WTC11 (cell line): ENCODE results near the gene MTF2. TPM values are rescaled to one million over a fixed set of nuclear protein-coding genes. Genes with fewer than 3 reads are reported as not detected.

Experiments
- ATAC-seq: fragments of 200-7000 bp; cut with Tn5 transposase; 2 replicates; pipeline ENCODE4 v1.10.0; 2021; ENCODE audit warnings: mild to moderate bottlenecking, moderate library complexity
- CTCF ChIA-PET: fragments of 300-600 bp; sonication (Branson Sonifier 250); formaldehyde crosslinking; loops from one replicate; lab custom pipeline; 2021; ENCODE audit warnings: antibody characterized with exemption; lab: Charles Lee
- POLR2A ChIA-PET: fragments of 350-600 bp; sonication (Branson Sonifier 250); formaldehyde crosslinking; loops from one replicate; lab custom pipeline; 2021; ENCODE audit warnings: antibody characterized with exemption; lab: Charles Lee
- DNase-seq: peaks from one replicate; pipeline ENCODE4 v3.0.0; 2021; ENCODE audit warnings: low spot score
- H3K27ac Mint-ChIP-seq: 2 replicates; pipeline ENCODE4 v1.8.0; 2021; ENCODE audit warnings: mixed read lengths
- H3K27me3 Mint-ChIP-seq: 2 replicates; pipeline ENCODE4 v1.8.0; 2021; ENCODE audit warnings: low read depth, mild to moderate bottlenecking, moderate library complexity, mixed read lengths
- H3K36me3 Mint-ChIP-seq: 2 replicates; pipeline ENCODE4 v1.8.0; 2021; ENCODE audit warnings: mixed read lengths
- H3K4me1 Mint-ChIP-seq: 2 replicates; pipeline ENCODE4 v1.8.0; 2022; ENCODE audit warnings: mixed read lengths
- H3K4me3 Mint-ChIP-seq: 2 replicates; pipeline ENCODE4 v1.8.0; 2021; ENCODE audit warnings: mild to moderate bottlenecking, moderate library complexity, mixed read lengths
- H3K9me3 Mint-ChIP-seq: 2 replicates; pipeline ENCODE4 v1.8.0; 2021; ENCODE audit warnings: mixed read lengths
- AFF4 ChIP-seq: sonication (generic); formaldehyde crosslinking; IDR thresholded peaks from 2 replicates; pipeline ENCODE4 v1.8.1; 2023; ENCODE audit warnings: mild to moderate bottlenecking, missing genetic modification reagents, borderline replicate concordance
- AR ChIP-seq: fragments of 250-450 bp; sonication (Bioruptor Pico); IDR thresholded peaks from 2 replicates; pipeline ENCODE4 v1.9.0; 2021; ENCODE audit warnings: mild to moderate bottlenecking
- CDX4 ChIP-seq: fragments of 250-450 bp; sonication (Bioruptor Pico); IDR thresholded peaks from 2 replicates; pipeline ENCODE4 v1.9.0; 2021; ENCODE audit warnings: moderate library complexity, mild to moderate bottlenecking, inconsistent platforms, borderline replicate concordance
- FOXK1 ChIP-seq: sonication (generic); formaldehyde crosslinking; IDR thresholded peaks from 2 replicates; pipeline ENCODE4 v1.8.0; 2022; ENCODE audit warnings: mild to moderate bottlenecking, moderate library complexity, missing genetic modification reagents
- FOXP4 ChIP-seq: sonication (generic); formaldehyde crosslinking; IDR thresholded peaks from 2 replicates; pipeline ENCODE4 v1.8.0; 2022; ENCODE audit warnings: mild to moderate bottlenecking, missing genetic modification reagents
- GABPB1 ChIP-seq: sonication (generic); formaldehyde crosslinking; IDR thresholded peaks from 2 replicates; pipeline ENCODE4 v1.8.1; 2023; ENCODE audit warnings: mild to moderate bottlenecking, missing genetic modification reagents
- HMGA2 ChIP-seq: fragments of 250-450 bp; sonication (Bioruptor Pico); IDR thresholded peaks from 2 replicates; pipeline ENCODE4 v1.4.0; 2021; ENCODE audit warnings: mild to moderate bottlenecking, moderate library complexity
- JAZF1 ChIP-seq: fragments of 250-450 bp; sonication (Bioruptor Pico); IDR thresholded peaks from 2 replicates; pipeline ENCODE4 v1.9.0; 2021; ENCODE audit warnings: moderate library complexity, mild to moderate bottlenecking, inconsistent platforms
- MAX ChIP-seq: sonication (generic); formaldehyde crosslinking; IDR thresholded peaks from 2 replicates; pipeline ENCODE4 v1.8.0; 2022; ENCODE audit warnings: mild to moderate bottlenecking, missing genetic modification reagents
- NFE2L1 ChIP-seq: sonication (generic); formaldehyde crosslinking; IDR thresholded peaks from 2 replicates; pipeline ENCODE4 v1.8.1; 2023; ENCODE audit warnings: missing genetic modification reagents
- PREB ChIP-seq: sonication (generic); formaldehyde crosslinking; IDR thresholded peaks from 2 replicates; pipeline ENCODE4 v1.8.1; 2022; ENCODE audit warnings: mild to moderate bottlenecking, missing genetic modification reagents, moderate library complexity, borderline replicate concordance
- PRRX2 ChIP-seq: fragments of 250-450 bp; sonication (Bioruptor Pico); IDR thresholded peaks from 2 replicates; pipeline ENCODE4 v1.8.0; 2021; ENCODE audit warnings: mild to moderate bottlenecking
- RELA ChIP-seq: sonication (generic); formaldehyde crosslinking; IDR thresholded peaks from 2 replicates; pipeline ENCODE4 v1.8.1; 2022; ENCODE audit warnings: missing genetic modification reagents, mild to moderate bottlenecking, borderline replicate concordance
- SMAD4 ChIP-seq: sonication (generic); formaldehyde crosslinking; IDR thresholded peaks from 2 replicates; pipeline ENCODE4 v1.8.0; 2022; ENCODE audit warnings: mild to moderate bottlenecking, missing genetic modification reagents
- SOX15 ChIP-seq: fragments of 250-450 bp; sonication (Bioruptor Pico); IDR thresholded peaks from 2 replicates; pipeline ENCODE4 v1.9.0; 2021; ENCODE audit warnings: mild to moderate bottlenecking
- TEAD4 ChIP-seq: sonication (generic); formaldehyde crosslinking; IDR thresholded peaks from 2 replicates; pipeline ENCODE4 v1.8.0; 2022; ENCODE audit warnings: mild to moderate bottlenecking, missing genetic modification reagents
- USF1 ChIP-seq: sonication (generic); formaldehyde crosslinking; IDR thresholded peaks from 2 replicates; pipeline ENCODE4 v1.8.0; 2022; ENCODE audit warnings: mild to moderate bottlenecking, missing genetic modification reagents
- ZNF121 ChIP-seq: sonication (generic); formaldehyde crosslinking; IDR thresholded peaks from 2 replicates; pipeline ENCODE4 v1.8.0; 2023; ENCODE audit warnings: missing genetic modification reagents
- ZNF138 ChIP-seq: sonication (generic); formaldehyde crosslinking; conservative IDR thresholded peaks from 2 replicates; pipeline ENCODE4 v1.8.1; 2022; ENCODE audit warnings: mild to moderate bottlenecking, moderate library complexity, missing genetic modification reagents
- ZNF532 ChIP-seq: fragments of 250-450 bp; sonication (Bioruptor Pico); IDR thresholded peaks from 2 replicates; pipeline ENCODE4 v1.9.0; 2021; ENCODE audit warnings: mild to moderate bottlenecking, borderline replicate concordance
- total RNA-seq: library from RNA; stranded (reverse); gene quantifications from 3 replicates; pipeline ENCODE4 v1.2.3, GENCODE V29; 2021

Gene MTF2
- total RNA-seq, 1 experiment from 2014 or later: 111 TPM

- H3K27me3 Mint-ChIP-seq: no peaks in the 10 kb centered on the region
- CTCF ChIA-PET: no interaction called here
- H3K4me3 Mint-ChIP-seq: no peak overlapping the region
- peaks cover 16% of the 10 kb centered on the region for H3K9me3 Mint-ChIP-seq
- H3K27ac Mint-ChIP-seq: no peak overlapping the region
- H3K4me1 Mint-ChIP-seq: peaks cover 10% of the 10 kb centered on the region
- no peak for ATAC-seq
- TF ChIP-seq SOX15 (CRISPR knock-in tag) (no peak), ZNF532 (CRISPR knock-in tag) (no peak), FOXK1 (CRISPR knock-in tag) (no peak), MAX (CRISPR knock-in tag) (no peak), ZNF138 (CRISPR knock-in tag) (no peak), AFF4 (CRISPR knock-in tag) (no peak), RELA (CRISPR knock-in tag) (no peak), TEAD4 (CRISPR knock-in tag) (no peak), HMGA2 (CRISPR knock-in tag) (no peak), JAZF1 (CRISPR knock-in tag) (no peak), AR (no peak), USF1 (CRISPR knock-in tag) (no peak), SMAD4 (CRISPR knock-in tag) (no peak), NFE2L1 (no peak), FOXP4 (no peak), ZNF121 (no peak), PREB (no peak), CDX4 (CRISPR knock-in tag) (no peak), PRRX2 (no peak), GABPB1 (no peak)
- TF ChIP-seq, all 79 proteins: peak for 0
- POLR2A ChIA-PET: no interaction called here
- H3K36me3 Mint-ChIP-seq: peaks cover 16% of the 10 kb centered on the region
- DNase-seq: no peak
These were observed 87.9 kb downstream of the MTF2 start for GRCh38 chr1:93167006-93167405.
